ENCODE results near the gene PEAK3.

PEAK3 gene

DNA sequence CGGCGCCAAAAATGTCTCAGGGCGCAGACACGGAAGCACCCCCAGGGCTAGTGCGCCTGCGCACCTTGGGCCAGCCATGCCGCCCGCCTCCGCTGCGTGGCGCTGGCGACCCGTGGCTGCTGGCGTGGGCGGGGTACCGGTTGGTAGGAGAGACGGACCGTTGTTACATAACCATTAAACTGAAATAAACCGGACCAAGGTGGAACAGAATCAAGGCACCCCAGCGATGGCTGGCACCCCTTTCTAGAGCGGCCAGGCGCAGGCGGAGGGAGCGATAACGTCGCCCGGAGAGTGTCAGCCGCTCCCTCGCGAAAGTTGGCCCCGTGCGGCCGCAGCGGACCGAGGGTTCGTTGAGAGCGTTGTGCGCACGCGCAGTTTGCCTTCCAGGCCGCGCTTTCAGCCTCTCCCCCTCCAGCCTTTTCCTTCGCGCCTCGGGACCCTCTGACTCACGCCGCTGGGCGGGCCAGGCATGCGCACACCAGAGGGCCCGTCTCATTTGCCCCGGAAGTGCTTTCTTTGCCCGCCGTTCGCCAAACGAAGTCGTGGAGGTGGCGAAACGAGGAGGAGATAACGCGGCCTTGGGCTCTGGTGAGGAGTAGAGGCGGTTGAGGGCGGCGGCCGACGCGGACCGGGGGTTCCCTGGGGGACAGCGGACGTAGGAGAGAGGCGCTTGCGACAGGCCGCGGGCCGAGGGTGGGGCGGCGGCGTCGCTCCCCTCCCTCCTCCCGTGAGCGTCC, 45.5 kb downstream of the PEAK3 start, which contains the start of the genes PLEKHJ1 and SF3A2:
Gene PLEKHJ1 (minus strand): TSS at position 16 of the 737 bp plus-strand sequence. CDS start 81 bp downstream, outside the sequence.
Gene SF3A2 (plus strand): TSS at position 511 of the 737 bp plus-strand sequence. CDS start 6,595 bp downstream, outside the sequence.
- peak; percentile 96 for DNase-seq (ENCODE audit: low spot score)

DNA sequence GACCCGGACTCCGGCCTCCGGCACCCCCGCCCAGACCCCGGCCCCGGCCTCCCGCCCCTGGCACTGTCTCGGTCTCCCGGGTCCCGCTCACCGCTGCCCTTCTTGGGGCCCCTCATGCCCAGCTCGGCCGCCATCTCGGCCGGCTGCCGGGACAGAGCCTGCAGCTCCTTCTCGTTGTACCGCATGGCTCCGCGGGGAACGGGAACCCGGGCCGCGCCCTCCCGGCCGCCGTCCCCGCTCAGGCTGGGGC, 46.0 kb downstream of the PEAK3 start:
- no peak for DNase-seq (ENCODE audit: low spot score)

DNA sequence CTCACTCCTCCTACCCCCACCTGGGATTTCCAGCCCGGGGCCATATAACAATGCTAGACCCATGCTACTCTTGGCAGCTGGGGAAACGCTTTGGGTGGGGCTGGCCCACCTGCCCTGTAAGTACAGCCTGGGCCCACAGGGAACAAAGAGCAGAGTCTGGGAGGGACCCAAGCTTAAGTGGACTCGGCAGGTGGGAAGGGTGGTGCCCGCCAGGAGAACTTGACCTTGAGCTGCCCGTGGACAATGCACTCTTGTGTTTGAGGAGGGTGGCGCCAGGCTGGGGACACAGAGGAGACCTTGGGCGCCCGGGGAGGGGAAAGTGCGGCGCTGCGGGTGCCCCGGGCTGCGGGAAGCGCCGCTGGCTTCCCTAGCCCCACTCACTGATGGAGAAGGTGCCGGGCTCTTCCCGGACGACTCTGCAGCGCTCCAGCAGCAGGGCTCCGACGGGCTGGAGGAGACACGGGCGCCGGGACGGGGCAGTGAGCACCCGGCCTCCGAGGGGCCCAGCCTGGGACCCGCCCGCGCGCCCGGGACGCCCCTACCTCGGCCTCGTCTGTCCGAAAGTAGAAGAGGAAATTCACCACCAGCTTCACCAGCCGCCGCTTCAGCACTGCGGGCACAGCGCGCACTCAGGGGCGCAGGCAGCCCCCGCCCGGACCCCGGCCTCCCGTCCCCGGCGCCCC, 46.5 kb downstream of the PEAK3 start:
- no peak for DNase-seq (ENCODE audit: low spot score)

DNA sequence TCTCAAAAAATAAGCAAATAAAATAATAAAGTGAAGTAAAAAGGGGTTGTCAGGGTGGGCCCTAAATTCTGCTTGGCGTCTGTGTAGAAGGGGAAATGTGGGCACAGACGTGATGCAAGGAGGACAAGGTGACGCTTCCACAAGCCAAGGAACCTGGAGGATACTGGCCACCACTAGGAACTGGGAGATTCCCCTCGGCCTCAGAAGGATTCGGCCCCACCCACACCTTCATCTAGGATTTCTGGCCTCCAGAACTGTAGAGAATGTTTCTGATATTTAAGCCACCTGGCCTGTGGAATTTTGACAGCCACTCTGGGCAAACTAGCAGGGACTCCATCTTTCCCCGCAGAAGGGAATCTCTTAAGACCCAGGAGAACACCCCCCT, 47.0 kb downstream of the PEAK3 start:
- no peak for DNase-seq (ENCODE audit: low spot score)

DNA sequence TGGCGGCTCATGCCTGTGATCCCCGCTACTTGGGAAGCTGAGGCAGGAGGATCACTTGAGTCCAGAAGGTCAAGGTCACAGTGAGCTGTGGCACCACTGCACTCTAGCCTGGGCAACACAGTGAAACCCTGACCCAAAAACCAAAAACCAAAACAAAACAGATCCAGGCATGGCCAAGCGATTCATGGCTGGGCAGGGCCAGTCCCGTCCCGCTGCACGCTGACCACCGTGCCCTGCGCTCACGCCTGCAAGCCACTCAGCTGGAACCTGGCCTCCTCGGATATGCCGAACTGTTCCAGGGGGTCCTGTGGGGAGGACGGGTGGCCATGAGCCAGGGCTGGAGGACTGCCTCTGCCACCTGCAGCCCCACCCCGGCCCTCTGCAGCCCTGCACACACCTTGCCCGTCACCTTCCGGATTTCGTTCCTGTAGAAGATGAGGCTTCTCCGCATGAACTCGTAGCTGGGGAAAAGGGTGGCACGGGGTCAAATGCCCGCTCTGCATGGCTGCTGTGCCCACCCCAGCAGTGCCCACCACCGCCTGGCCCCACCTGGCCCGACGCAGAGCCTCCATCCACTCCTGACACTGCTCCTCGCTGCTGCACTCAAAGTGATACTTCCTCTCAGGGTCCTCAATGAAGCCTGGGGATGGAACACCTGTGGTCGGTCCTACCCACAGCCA, 48.2 kb downstream of the PEAK3 start:
- no peak for DNase-seq (ENCODE audit: low spot score)

DNA sequence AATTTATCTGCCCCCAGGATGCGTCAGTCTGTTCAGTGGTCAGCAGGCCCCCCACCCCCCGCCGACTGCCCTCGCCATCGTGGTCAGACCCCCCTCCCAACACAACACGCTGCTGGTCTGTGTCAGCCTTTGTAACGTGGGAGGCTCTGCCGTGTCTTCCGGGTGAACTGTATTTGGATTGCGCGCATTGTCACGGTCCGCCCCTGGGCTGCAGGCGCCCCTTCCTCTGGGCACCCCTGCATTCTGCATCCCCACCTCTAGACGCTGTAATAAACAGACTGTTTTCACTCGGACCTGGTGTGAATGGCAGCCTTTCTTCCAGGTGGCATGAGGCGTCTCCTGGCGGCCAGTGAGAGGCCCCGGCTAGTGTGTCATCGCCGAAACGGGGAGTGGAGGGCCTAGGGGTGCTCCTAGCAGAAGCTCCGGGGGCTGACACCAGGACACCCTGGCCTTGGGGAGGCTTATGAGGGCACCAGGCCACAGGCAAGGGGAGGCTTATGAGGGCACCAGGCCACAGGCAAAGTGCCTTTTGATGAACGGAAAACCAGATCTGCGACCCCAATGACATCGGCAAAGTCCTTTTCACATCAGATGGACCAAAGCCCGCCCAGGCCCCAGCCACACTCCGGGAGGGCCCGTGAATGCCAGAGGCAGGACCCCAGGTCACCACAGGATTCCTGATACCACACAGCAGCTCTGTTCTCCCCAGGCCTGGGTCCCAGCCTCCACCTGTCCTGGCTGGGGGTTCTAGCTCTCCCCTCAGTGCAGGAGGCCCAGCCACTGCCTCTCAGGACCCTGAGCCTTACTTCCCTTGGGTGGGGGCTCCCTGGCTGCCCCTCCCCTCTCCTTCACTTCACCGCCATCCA, 49.5 kb downstream of the PEAK3 start:
- no peak for DNase-seq (ENCODE audit: low spot score)

DNA sequence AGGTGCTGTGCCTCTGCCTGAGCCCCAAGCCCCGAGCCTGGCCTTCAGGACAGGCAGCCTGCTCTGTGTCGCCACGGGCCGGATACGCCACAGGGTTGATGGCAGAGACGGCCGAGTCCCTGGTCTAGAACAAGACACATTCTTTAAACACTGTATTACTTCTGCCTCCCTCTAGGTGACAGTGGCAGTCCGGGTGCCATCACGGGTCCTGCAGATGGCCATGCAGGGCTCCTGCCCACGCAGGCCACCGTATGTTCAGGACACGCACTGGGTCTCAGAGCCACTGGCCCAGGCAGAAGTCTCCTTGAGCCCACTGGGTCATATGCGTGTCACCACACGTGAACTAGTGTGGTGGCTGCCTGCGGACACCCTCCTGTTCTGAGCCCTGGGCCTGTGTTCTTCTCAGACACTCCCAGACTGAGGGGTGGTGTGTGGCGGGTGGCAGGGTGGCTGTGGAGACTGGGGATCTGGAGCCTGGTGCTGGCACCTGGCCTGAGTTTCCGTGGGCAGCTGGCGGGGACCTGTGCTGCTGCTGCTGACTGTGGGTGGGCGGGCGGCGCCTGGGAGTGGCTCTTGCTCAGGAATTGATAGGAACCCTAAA, 50.3 kb downstream of the PEAK3 start:
- no peak for DNase-seq (ENCODE audit: low spot score)

DNA sequence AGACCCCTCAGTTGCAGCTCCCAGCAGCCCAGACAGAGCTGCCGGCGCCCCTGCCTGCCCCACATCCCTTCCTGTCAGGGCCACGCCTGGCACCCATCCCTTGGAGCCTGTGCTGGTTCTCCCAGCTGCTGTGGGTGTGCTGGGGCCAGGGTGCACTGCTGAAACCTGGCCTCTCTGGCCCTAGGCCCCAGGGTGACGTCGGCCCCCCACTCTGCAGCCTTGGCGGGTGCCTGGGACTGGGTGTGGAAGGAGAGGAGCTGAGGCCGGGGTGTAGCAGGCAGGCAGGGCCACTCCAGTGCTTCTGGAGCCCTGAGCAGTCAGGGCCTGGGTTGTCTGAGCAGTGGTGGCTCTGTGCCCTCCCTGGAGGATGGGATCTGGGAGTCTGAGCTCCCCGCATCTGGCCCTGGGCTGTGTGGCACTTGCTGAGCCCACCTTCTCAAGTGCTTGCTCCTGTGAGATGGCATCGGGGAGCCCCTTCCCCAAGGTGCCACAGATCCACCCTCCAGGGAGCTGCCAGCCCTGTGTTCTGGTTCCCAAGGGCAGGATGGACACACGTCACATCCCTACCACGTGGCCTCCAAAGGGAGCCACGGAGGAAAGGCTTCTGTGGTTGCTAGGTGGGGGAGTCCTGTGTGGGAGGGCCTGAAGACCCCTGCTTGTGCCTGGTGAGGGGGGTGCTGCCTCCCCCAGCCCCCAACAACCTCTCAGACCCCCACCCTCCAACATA, 51.0 kb downstream of the PEAK3 start:
- no peak for DNase-seq (ENCODE audit: low spot score)

DNA sequence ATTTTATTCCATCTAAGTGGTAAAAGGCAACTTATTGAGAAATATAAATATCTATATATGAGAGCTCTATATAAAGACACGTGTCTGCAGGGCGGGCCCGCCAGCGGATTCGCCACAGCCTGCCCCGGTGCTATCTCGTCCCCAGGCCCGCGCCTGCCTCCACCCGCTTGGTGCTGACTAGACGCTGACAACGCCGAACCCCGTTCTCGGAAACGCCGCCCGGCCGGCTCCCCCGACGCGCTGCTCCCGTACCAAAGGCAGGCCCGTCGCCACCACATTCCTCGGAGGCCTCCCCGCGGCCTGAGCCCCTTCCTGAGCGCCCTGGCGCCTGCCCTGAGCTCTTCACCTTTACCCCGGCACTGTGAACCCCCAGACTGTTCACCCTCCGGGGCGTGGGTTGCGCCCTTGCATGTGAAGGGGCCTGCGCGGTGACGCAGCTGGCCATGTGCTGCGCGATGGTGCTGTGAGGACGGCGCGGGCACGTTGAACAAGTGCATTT, 51.9 kb downstream of the PEAK3 start:
- no peak for DNase-seq (ENCODE audit: low spot score)

DNA sequence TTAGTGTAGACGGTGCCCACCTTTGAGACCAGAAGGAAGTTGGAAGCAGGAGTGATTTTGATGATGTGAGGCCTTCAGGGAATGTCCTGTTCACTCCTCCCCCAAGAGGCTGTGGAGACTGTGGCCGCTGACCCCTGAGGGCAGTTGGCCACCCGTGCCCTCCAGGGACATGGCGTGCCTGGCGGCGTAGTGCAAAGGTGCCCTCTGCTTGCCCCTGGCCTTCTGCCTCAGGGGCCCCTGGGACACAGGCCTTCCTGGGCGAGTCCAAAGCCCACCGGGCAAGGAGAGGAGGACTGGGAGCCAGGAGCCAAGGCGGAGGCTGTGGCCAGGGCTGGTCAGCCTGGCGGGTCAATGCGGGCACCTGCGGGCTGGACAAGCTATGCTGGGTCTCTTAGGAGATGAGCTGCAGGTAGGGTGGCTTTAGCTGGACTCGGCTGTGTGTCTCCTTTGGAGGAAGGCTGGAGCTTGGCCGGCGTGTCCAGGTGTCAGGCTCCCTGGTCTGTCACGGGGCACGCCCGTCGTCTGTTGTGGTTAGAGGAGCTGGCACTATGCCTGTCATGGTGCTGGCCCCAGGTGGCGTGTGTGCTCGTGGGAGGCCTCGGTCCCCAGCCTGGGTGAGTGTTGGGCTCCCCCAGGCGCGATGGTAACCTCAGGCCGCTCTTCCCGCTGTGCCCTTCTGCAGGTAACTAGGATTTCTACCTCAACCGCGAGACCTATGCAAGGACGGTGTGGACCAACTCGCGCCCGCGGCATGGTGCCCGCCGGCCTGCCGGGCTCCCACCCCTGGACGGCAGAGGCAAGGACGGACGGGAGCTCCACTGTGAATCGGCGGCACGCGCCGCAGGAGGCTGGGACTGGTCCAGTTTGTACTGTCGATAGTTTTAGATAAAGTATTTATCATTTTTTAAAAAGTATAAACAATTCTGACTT, 52.6 kb downstream of the PEAK3 start:
- DNase-seq (ENCODE audit: low spot score) = no peak

DNA sequence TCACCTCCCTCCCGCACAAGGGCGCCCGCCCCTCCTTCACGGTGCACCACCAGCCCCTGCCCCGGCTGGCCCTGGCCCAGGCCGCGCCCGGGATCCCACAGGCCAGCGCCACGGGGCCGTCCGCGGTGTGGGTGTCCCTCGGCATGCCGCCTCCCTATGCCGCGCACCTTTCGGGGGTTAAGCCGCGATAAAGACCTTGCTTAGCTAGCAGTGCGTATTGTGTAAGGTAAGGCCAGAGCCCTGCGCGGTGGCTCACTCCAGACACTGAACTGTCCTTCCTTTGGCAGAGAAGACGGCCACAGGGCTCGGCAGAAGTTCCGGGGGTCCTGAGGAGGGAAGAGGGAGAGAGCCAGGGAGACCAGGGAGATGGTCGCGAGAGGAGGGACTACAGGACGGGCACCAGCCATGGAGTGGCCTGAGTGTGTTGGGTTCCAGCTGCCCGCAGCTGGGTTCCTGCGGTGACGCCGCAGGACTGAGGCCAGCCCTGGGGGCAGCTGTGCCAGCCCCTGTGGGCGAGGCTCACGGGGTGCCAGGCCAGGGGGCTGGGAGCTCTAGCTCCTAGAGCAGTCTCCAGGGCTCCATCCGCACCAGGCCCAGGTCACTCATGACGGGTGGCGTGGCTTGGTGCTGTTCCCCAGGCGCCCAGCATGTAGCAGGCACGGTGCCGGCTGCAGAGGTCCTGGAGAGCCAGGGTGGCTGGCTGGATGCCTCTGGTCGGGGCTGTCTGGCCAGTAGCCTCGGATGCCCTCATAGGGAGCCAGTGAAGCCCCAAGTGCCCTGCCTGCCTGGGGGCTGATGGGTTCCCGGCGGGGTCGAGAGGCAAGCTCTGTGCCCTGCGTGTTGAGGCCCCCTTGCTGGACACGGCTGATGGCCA, 53.6 kb downstream of the PEAK3 start:
- no peak for DNase-seq (ENCODE audit: low spot score)

DNA sequence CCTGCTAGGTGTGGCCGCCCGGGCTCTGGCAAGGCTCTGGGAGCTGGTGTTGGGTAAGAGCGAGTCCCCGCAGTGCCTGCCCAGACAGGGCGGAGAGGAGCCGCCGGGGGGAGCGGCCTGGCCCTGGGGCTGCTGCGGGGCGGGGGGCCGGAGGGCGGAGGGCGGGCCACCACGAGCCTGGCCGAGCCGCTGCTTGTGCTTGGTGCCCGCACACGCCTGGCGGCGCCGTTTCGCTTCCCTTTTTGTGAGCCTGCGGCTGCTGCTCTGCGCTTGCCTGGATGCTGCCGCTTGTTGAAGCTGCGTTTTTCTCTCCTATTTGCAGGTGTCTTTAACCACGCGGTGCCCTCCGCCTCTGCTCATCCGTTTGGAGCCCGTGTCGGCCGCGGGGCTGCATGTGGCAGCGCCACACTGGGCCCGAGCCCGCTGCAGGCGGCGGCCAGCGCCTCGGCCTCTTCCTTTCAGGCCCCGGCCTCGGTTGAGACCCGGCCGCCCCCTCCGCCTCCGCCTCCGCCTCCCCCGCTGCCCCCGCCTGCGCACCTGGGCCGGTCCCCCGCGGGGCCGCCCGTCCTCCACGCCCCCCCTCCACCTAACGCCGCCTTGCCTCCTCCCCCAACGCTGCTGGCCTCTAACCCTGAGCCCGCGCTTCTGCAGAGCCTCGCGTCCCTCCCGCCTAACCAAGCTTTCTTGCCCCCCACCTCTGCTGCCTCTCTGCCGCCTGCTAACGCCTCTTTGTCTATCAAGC, 54.4 kb downstream of the PEAK3 start:
- peak; percentile 53 for DNase-seq (ENCODE audit: low spot score)

DNA sequence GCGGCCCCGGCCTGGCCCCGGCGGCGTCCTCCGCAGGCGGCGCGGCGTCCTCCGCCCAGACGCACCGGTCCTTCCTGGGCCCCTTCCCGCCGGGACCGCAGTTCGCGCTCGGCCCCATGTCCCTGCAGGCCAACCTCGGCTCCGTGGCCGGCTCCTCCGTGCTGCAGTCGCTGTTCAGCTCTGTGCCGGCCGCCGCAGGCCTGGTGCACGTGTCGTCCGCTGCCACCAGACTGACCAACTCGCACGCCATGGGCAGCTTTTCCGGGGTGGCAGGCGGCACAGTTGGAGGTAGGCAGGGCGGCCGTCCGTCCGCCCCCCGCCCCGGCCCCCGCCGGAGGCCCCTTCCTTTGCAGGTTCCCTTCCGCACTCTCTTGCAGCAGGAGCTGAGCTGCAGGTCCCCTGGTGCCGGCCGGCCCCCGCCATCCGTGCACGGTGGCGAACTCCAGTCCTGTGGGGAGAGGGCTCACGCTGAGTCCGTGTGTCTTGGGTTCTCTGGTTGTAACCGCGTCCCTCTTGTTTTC, 55.1 kb downstream of the PEAK3 start:
- no peak for DNase-seq (ENCODE audit: low spot score)

DNA sequence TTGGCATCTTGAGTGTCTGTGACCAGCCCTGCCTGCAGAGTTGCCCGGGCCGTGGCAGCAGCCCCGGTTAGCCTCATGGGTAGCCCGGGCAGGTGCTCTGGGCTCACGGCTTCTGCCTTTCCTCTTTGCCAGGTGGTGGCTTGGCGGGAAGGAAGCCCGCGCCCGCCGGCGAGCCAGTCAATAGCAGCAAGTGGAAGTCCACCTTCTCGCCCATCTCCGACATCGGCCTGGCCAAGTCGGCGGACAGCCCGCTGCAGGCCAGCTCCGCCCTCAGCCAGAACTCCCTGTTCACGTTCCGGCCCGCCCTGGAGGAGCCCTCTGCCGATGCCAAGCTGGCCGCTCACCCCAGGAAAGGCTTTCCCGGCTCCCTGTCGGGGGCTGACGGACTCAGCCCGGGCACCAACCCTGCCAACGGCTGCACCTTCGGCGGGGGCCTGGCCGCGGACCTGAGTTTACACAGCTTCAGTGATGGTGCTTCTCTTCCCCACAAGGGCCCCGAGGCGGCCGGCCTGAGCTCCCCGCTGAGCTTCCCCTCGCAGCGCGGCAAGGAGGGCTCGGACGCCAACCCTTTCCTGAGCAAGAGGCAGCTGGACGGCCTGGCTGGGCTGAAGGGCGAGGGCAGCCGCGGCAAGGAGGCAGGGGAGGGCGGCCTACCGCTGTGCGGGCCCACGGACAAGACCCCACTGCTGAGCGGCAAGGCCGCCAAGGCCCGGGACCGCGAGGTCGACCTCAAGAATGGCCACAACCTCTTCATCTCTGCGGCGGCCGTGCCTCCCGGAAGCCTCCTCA, 55.7 kb downstream of the PEAK3 start:
- DNase-seq (ENCODE audit: low spot score) = no peak

DNA sequence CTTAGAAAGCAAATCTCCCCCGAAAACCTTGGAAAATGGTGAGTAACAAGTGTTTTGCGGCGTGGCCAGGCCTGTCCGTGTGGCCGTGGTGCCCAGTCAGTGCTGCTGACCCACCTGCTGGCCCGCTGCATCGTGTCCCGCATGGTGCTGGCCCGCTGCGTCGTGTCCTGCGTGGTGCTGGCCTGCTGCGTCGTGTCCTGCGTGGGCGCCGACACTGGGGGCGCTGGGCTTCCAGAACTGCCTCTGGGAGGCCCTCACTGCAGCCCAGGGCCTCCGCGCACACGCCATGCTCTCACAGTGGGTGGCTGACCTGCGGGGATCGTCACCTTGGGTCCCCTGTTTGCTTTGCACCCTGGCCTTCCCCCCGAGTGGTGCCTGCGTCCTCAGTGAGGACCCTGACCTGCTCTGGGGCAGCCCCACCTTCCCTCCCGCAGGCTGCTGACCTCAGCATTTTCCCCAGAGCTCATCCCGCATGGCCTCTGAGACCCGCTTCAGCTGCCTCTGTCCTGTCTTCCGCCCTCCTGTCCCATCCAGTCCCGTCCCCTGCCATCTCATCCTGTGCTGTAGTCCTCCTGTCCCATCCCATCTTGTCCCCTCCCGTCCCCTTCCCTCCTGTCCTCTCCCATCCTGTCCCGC, 56.4 kb downstream of the PEAK3 start:
- no peak for DNase-seq (ENCODE audit: low spot score)

DNA sequence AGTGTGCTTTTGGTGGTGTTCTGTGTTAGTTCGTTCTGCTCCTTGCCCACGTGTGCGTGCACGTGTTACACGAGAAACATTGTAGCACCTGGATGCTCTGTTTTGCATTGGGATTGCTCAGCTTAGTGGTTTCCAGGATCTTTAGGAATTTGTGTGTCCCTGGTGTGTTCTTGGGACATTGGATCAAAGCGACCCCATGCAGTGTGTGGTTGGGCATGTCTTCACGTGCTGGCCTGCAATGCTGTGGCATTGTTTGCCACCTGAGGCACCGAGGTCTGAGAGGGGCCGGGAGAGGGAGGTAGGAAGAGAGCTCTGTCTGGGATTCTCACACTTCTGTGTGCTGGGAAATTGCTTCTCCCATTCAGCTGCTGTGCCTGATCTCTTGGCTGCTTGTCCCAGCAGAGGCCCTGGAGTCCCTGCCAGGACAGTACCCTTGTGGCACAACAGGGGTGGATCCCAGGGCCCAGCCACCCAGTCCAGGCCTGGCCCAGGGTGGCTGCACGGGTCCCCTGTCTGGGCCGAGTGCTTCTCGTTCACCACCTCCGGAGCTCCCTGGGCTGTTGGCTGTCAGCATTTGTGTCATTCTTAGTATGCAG, 57.1 kb downstream of the PEAK3 start:
- no peak for DNase-seq (ENCODE audit: low spot score)
